ENCODE data around the gene CCNL2.

DNA sequence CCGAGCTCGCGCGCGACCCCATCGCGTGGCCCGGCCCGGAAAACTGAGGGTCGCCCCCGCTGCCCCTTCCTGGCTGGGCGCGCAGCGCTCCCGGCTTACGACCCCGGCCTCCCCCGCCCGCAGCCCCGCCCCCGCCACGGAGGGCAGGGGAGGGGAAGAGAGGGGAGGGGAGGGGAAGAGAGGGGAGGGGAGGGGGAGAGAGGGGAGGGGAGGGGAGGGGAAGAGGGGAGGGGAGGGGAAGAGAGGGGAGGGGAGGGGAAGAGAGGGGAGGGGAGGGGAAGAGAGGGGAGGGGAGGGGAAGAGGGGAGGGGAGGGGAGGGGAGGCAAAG, 28.6 kb upstream of the CCNL2 start:
- TF ChIP-seq, protein P1, sequence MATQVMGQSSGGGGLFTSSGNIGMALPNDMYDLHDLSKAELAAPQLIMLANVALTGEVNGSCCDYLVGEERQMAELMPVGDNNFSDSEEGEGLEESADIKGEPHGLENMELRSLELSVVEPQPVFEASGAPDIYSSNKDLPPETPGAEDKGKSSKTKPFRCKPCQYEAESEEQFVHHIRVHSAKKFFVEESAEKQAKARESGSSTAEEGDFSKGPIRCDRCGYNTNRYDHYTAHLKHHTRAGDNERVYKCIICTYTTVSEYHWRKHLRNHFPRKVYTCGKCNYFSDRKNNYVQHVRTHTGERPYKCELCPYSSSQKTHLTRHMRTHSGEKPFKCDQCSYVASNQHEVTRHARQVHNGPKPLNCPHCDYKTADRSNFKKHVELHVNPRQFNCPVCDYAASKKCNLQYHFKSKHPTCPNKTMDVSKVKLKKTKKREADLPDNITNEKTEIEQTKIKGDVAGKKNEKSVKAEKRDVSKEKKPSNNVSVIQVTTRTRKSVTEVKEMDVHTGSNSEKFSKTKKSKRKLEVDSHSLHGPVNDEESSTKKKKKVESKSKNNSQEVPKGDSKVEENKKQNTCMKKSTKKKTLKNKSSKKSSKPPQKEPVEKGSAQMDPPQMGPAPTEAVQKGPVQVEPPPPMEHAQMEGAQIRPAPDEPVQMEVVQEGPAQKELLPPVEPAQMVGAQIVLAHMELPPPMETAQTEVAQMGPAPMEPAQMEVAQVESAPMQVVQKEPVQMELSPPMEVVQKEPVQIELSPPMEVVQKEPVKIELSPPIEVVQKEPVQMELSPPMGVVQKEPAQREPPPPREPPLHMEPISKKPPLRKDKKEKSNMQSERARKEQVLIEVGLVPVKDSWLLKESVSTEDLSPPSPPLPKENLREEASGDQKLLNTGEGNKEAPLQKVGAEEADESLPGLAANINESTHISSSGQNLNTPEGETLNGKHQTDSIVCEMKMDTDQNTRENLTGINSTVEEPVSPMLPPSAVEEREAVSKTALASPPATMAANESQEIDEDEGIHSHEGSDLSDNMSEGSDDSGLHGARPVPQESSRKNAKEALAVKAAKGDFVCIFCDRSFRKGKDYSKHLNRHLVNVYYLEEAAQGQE (tag by site-specific recombination; IDR thresholded peaks at IDR 0.05): no peak
- no peak for TF ChIP-seq ZNF146 (tag by site-specific recombination; IDR thresholded peaks at IDR 0.05)
- TF ChIP-seq, protein P2, sequence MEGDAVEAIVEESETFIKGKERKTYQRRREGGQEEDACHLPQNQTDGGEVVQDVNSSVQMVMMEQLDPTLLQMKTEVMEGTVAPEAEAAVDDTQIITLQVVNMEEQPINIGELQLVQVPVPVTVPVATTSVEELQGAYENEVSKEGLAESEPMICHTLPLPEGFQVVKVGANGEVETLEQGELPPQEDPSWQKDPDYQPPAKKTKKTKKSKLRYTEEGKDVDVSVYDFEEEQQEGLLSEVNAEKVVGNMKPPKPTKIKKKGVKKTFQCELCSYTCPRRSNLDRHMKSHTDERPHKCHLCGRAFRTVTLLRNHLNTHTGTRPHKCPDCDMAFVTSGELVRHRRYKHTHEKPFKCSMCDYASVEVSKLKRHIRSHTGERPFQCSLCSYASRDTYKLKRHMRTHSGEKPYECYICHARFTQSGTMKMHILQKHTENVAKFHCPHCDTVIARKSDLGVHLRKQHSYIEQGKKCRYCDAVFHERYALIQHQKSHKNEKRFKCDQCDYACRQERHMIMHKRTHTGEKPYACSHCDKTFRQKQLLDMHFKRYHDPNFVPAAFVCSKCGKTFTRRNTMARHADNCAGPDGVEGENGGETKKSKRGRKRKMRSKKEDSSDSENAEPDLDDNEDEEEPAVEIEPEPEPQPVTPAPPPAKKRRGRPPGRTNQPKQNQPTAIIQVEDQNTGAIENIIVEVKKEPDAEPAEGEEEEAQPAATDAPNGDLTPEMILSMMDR (tag by site-specific recombination; IDR thresholded peaks at IDR 0.05): no peak
- TF ChIP-seq, protein P3, sequence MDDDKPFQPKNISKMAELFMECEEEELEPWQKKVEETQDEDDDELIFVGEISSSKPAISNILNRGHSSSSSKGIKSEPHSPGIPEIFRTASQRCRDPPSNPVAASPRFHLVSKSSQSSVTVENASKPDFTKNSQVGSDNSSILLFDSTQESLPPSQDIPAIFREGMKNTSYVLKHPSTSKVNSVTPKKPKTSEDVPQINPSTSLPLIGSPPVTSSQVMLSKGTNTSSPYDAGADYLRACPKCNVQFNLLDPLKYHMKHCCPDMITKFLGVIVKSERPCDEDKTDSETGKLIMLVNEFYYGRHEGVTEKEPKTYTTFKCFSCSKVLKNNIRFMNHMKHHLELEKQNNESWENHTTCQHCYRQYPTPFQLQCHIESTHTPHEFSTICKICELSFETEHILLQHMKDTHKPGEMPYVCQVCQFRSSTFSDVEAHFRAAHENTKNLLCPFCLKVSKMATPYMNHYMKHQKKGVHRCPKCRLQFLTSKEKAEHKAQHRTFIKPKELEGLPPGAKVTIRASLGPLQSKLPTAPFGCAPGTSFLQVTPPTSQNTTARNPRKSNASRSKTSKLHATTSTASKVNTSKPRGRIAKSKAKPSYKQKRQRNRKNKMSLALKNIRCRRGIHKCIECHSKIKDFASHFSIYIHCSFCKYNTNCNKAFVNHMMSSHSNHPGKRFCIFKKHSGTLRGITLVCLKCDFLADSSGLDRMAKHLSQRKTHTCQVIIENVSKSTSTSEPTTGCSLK (tag by site-specific recombination; IDR thresholded peaks at IDR 0.05): no peak
